Amygdala (tissue), 56 donors: Measurements from ENCODE around the gene GPR152.

Experiments used
- DNase-seq, 56 donors: peaks; one replicate each; lab custom pipeline; 2025; lab: John Stamatoyannopoulos, UW

The GPR152 gene

GRCh38 chr11:67452141-67452952 lies at the start of gene GPR152:
Gene GPR152, minus strand, starts transcription at chr11:67452729. Its CDS starts 5 bp downstream, at chr11:67452724.
- DNase-seq = peak in 7 of 56 donors; percentile 16 to 73 (median 31)

- no peak for DNase-seq
These were observed 49.3 kb upstream of the GPR152 start for GRCh38 chr11:67501854-67502253.

- no peak for DNase-seq
These were observed 48.5 kb upstream of the GPR152 start for GRCh38 chr11:67500831-67501715.

- no peak for DNase-seq
These were observed 47.9 kb upstream of the GPR152 start for GRCh38 chr11:67500484-67500821.

GRCh38 chr11:67499808-67500483 lies 47.4 kb upstream of the GPR152 start:
- no peak for DNase-seq

- DNase-seq = no peak
These were observed 46.0 kb upstream of the GPR152 start for GRCh38 chr11:67498544-67498972.

- no peak for DNase-seq
These were observed 45.2 kb upstream of the GPR152 start for GRCh38 chr11:67497656-67498291.

- DNase-seq = no peak
These were observed 43.6 kb upstream of the GPR152 start for GRCh38 chr11:67496113-67496512.

GRCh38 chr11:67495234-67496005 lies 42.9 kb upstream of the GPR152 start:
- DNase-seq = no peak

- no peak for DNase-seq
These were observed 42.1 kb upstream of the GPR152 start for GRCh38 chr11:67494371-67495233.

GRCh38 chr11:67493548-67494370 lies 41.2 kb upstream of the GPR152 start:
- DNase-seq = no peak

- peak in 1 of 56 donors; percentile 24 for DNase-seq
These were observed 40.4 kb upstream of the GPR152 start for GRCh38 chr11:67492801-67493547.

- no peak for DNase-seq
These were observed 39.7 kb upstream of the GPR152 start for GRCh38 chr11:67492069-67492727.

- peak in 1 of 56 donors; percentile 26 for DNase-seq
These were observed 38.9 kb upstream of the GPR152 start for GRCh38 chr11:67491276-67492068.

- no peak for DNase-seq
These were observed 38.2 kb upstream of the GPR152 start for GRCh38 chr11:67490727-67491065.
